ENCODE measurements around the gene LINC01488.

DNA sequence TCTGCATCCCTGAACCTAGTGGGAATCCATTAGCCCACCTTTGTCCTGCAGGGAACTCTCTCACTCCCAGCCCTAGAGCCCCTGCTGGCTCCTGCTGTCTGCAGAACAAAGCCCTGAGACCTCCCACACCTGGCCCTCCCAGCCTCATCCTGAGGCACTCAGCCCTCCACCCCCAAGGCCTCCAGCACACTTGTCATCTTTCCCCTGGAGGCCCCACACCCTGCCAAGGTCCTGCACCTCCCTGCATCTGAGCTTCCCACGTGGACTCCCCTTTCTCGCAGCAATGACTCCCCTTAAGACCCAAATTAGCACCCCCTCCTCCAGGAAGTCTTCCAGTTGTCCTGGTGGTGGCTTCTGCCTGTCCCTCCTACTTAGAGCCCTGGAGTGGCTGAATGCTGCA, 42.3 kb upstream of the LINC01488 start:
- TF ChIP-seq POLR2A (IDR thresholded peaks at IDR 0.05; ENCODE audit: low read length) (no peak), GATA1 (IDR thresholded peaks at IDR 0.05; ENCODE audit: low read depth, low read length) (no peak)

Data from erythroblast (primary cell).